Progenitor cell of endocrine pancreas (in vitro differentiated cells): Measurements from ENCODE around the gene BIN1. TPM values are rescaled to one million over a fixed set of nuclear protein-coding genes. Genes with fewer than 3 reads are reported as not detected.

ENCODE experiments used
- DNase-seq: peaks from one replicate; pipeline ENCODE4 v3.0.0; 2021; ENCODE audit warnings: low spot score; ENCODE audit not compliant: unreplicated experiment
- H3K27ac Mint-ChIP-seq: 2 replicates; pipeline ENCODE4 v1.8.0; 2021; ENCODE audit warnings: mild to moderate bottlenecking, moderate library complexity, mixed read lengths
- H3K27me3 Mint-ChIP-seq: 2 replicates; pipeline ENCODE4 v1.8.0; 2021; ENCODE audit warnings: mixed read lengths
- H3K36me3 Mint-ChIP-seq: 2 replicates; pipeline ENCODE4 v1.8.0; 2022; ENCODE audit warnings: mixed read lengths; ENCODE audit not compliant: insufficient read depth
- H3K4me1 Mint-ChIP-seq: 2 replicates; pipeline ENCODE4 v1.8.0; 2021; ENCODE audit warnings: low read depth, mixed read lengths
- H3K4me3 Mint-ChIP-seq: 2 replicates; pipeline ENCODE4 v1.8.0; 2021; ENCODE audit warnings: low read depth, mild to moderate bottlenecking, moderate library complexity, mixed read lengths
- H3K9me3 Mint-ChIP-seq: 2 replicates; pipeline ENCODE4 v1.8.0; 2021; ENCODE audit warnings: low read depth, mixed read lengths
- total RNA-seq: library from RNA; stranded (reverse); gene quantifications from 2 replicates; pipeline ENCODE4 v1.2.1, GENCODE V29; 2021
- TF ChIP-seq, protein P1 (sequence below): fragments of 200-600 bp; sonication (generic); IDR thresholded peaks from one replicate; pipeline ENCODE4 v1.5.0; 2021; ENCODE audit warnings: antibody characterized with exemption, mild to moderate bottlenecking; ENCODE audit not compliant: unreplicated experiment

BIN1 gene
- total RNA-seq, 1 donor from 2014 or later: 66.0 TPM

DNA sequence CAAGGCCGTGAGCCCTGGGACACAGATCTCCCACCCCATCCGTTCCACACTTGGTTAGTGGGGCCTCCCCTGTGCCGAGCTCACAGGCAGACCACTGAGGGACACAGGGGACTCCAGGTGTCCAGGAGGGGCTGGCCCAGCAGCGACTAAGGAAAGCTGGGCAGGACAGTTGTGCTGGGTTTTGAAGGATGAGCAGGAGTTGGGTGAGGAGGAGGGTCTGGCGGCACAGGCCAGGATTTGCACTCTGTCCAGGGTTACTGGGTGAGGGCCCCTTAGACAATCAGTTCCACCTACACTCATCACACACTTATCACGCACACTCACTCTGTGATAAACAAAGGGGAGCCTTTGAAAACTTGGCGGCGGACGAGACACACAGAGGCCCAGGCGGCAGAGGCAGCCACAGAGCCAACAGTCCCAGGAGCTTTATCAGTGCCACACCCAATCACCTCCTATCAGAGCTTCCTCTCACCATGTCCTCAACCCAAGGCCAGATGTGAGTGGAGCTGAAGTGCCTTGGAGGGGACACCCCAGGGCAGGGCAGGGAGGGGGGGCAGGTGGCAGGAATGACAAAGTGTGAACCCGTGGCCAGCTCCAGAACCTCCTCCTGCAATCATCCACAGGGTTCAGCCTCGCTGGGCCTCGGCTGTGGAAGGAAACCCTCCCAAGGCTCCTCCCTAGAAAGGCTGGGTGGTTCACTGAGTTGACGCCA, 26.6 kb downstream of the BIN1 start:
- no peak for DNase-seq
- Mint-ChIP-seq H3K36me3 (peaks cover 3% of the 10 kb centered on the region), H3K27me3 (no peaks in the 10 kb centered on the region), H3K4me3 (no peak overlapping the region), H3K4me1 (peaks cover 32% of the 10 kb centered on the region), H3K9me3 (no peaks in the 10 kb centered on the region), H3K27ac (no peak overlapping the region)
- TF ChIP-seq, protein P1, sequence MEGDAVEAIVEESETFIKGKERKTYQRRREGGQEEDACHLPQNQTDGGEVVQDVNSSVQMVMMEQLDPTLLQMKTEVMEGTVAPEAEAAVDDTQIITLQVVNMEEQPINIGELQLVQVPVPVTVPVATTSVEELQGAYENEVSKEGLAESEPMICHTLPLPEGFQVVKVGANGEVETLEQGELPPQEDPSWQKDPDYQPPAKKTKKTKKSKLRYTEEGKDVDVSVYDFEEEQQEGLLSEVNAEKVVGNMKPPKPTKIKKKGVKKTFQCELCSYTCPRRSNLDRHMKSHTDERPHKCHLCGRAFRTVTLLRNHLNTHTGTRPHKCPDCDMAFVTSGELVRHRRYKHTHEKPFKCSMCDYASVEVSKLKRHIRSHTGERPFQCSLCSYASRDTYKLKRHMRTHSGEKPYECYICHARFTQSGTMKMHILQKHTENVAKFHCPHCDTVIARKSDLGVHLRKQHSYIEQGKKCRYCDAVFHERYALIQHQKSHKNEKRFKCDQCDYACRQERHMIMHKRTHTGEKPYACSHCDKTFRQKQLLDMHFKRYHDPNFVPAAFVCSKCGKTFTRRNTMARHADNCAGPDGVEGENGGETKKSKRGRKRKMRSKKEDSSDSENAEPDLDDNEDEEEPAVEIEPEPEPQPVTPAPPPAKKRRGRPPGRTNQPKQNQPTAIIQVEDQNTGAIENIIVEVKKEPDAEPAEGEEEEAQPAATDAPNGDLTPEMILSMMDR: no peak

DNA sequence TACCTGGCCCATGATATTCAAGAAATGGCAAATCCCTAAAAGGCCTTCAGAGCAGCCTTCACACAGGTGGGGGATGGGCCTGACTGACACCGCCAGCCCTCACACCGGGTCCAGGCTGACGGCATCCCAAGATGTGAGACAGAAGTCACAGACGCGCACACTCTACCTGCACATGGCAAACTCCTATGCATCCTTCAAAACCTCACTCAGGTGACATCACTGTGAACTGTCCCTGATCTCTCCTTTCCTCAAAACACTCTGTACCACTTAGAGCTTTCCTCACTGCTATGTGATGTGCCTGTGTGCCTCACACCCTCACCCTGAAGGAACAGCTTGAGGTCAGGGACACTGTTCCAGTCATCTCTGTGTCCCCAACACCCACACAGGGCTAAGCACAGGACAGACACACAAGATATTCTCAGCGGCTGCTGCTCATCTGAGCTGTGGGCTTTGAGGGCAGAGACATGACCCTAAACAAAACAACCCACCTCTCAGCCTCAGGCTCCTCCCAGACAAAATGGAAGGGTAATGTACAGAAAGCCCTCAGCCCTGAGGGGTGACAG, 27.5 kb downstream of the BIN1 start:
- no peak for DNase-seq
- Mint-ChIP-seq H3K27me3 (no peaks in the 10 kb centered on the region), H3K9me3 (no peaks in the 10 kb centered on the region), H3K36me3 (peaks cover 3% of the 10 kb centered on the region), H3K4me3 (no peak overlapping the region), H3K4me1 (peaks cover 25% of the 10 kb centered on the region), H3K27ac (no peak overlapping the region)
- TF ChIP-seq, protein P1: no peak

DNA sequence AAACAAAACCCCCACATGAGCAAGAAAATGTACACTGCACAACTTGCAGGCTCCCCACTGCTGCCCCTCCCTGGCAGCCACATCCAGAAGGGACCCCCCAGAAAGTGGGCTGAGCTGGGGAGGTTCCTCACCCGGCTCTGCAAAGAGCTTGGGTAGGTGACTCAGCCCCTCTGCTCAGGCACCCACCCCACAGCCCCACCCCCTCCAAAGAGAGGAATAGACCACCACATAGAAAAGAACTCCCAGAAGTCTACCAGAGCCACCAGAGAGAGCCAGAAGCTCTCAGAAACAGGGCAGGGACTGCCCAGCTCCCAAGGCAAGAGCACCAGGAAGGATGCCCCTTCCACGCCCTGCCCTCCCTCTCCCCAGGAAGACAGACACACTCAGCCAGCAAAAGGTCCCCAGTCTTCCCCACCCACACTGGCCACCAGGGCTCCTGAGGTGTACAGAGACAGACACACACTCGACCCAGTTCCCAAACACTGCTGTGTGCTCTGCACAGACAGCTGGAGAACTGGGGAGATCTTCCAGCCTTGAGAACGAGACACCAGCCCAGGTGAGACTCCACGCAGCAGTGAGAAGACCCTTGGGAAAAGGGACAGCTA, 28.2 kb downstream of the BIN1 start:
- no peak overlapping the region for H3K4me3 Mint-ChIP-seq
- no peaks in the 10 kb centered on the region for H3K9me3 Mint-ChIP-seq
- H3K36me3 Mint-ChIP-seq: no peaks in the 10 kb centered on the region
- peaks cover 19% of the 10 kb centered on the region for H3K4me1 Mint-ChIP-seq
- peak overlapping the region; percentile 79 for H3K27ac Mint-ChIP-seq
- TF ChIP-seq, protein P1: no peak
- H3K27me3 Mint-ChIP-seq: no peaks in the 10 kb centered on the region
- DNase-seq: no peak

DNA sequence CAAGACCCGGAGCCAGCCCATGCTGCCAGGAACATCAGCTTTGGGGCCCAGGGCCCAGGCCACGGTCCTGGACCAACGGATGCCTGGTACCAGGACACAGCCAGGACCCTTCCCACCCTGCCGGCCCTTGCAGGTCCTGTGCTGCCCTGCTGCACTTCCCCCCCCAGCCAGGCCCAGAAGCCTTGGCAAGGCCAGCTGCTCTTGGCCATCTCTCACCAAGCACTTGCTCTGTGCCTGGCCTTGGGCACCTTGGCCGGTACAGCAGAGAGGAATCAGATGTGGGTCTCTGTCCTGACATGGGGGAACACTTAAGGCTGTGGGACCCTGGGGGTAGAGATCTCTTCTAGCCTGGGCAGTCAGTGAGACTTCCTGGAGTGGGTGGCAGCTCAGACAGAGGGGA, 28.9 kb downstream of the BIN1 start:
- TF ChIP-seq, protein P1: no peak
- Mint-ChIP-seq H3K27me3 (no peaks in the 10 kb centered on the region), H3K36me3 (no peaks in the 10 kb centered on the region), H3K4me1 (peaks cover 13% of the 10 kb centered on the region), H3K27ac (no peak overlapping the region), H3K9me3 (no peaks in the 10 kb centered on the region), H3K4me3 (no peak overlapping the region)
- DNase-seq: no peak

DNA sequence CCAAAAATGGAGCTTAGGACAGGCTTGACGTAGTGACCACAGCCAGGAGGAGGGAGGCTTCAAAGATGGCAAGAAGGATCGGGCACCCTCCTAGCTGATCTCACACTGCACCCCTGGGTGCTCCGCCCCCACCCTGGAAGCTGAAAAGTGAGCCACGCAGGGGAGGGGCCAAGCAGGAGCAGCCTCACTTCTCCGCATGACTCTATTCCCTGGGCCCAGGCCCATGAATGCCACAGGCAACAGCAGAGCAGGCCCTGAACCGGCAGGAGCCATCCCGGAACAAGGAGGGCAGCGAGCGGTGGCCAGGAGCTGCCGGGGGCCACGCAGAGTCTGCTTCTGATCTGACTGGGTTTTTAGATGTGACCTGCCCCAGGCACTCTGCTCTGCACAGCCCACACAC, 30.0 kb downstream of the BIN1 start:
- Mint-ChIP-seq H3K9me3 (no peaks in the 10 kb centered on the region), H3K36me3 (no peaks in the 10 kb centered on the region), H3K27me3 (no peaks in the 10 kb centered on the region), H3K27ac (no peak overlapping the region), H3K4me1 (peaks cover 10% of the 10 kb centered on the region), H3K4me3 (no peak overlapping the region)
- DNase-seq: no peak
- TF ChIP-seq, protein P1: no peak
